ENCODE data around the gene RNU1-1. TPM values are rescaled to one million over a fixed set of nuclear protein-coding genes. Genes with fewer than 3 reads are reported as not detected.
"Not testable (repeated sequence)": the region's sequence is repeated elsewhere in the genome, so short reads cannot be mapped to it uniquely, and the experiment has no call there.

The RNU1-1 gene
- total RNA-seq, 4 donors from 2014 or later: under 0.01 TPM

DNA sequence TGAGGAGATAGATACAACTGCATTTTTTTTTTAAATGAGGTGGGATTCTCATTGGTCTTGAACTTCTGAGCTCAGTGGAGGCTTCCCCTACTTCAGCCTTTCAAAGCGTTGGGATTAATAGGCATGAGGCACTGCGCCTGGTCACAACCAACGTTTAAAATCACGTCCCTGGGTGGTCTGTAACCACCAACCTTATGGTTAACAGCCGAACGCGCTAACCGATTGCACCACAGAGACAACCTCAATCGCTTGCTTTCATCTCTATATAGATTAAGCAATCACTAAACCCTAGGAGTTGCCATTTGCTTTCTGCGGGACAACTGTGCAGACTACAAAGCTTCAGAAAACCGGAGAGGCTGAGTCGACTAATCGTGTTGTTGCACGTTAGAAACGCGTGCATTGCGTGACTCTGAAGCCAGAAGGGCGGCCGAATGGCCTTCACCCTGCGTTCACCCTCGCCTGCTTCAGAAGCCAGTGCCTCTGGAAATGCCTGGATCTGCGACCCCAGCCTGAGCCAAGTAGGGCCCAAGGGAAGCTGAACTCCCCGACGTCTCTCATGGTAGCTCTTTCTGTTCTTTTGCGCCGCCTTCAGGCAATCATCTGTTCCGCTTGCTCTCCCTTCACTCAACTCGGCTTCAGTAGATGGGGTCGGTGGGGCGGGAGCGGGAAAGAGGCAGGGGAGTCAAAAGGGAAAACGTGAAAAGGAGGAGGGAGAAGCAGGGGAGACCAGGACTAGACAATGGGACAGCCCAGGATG is 18.3 kb upstream of the RNU1-1 start:
- DNase-seq (ENCODE audit: low spot score): not testable (repeated sequence)

GRCh38 chr1:16528338-16528737 is 14.3 kb upstream of the RNU1-1 start:
- not testable (repeated sequence) for DNase-seq (ENCODE audit: low spot score); ATAC-seq (ENCODE audit: low FRiP score)

More for the DNA sequence above, 18.3 kb upstream of the RNU1-1 start:
- ATAC-seq (ENCODE audit: low FRiP score): not testable (repeated sequence)

DNA sequence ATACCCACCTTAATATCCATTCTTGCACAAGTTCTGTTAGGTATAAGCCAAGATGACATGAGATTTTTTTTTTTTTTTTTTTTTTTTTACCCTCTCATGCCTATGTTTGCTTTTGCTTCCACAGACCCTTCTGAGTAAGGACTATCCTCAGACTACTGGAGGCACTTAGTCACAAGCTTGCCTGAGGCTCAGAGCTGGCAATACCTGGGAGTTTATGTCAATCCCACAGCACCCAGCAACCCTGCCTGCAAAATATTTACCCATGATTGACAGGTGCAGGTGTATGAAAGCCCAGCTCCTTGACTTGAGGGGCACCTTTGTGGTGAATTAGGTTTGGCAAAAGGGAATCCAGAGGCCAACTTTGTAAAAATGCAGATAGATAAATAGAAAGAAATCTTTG is 11.7 kb upstream of the RNU1-1 start:
- ATAC-seq (ENCODE audit: low FRiP score); DNase-seq (ENCODE audit: low spot score): not testable (repeated sequence)

DNA sequence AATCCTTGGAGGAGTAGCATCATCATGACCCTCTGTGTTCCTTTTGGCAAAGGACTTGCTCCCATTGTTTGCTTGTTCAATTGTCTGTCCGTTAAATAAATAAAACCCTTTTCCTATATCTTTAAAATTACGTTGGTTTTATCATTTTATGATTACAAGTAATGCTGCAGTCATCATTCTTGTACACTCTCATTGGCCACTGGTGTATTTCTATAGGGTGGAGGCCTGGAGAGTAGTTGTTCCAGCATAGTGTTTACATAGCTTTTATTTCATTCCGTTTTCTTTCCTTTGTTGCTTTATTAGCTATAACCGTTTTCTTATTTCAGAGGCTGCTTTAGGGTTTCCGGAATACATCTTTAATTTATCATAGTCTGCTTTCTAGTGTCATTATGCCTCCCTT is 7.6 kb upstream of the RNU1-1 start:
- not testable (repeated sequence) for ATAC-seq (ENCODE audit: low FRiP score); DNase-seq (ENCODE audit: low spot score)

DNA sequence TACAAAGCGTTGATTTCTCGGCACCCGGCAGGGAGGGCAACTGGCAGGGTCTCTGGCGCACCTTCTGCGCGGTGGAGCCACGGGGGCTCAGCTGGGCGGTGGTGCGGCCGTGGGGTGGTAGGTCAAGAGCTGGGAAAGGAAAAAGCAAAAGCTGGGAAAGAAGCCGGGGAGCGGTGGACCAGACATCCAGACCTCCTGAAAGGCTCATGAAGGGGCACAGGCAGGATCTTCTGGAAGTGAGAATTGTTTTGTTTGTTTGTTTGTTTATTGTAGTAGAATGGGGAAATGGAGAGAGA is 7.2 kb upstream of the RNU1-1 start:
- ATAC-seq (ENCODE audit: low FRiP score) (no peak), DNase-seq (ENCODE audit: low spot score) (no peak)
- TF ChIP-seq, protein P1, sequence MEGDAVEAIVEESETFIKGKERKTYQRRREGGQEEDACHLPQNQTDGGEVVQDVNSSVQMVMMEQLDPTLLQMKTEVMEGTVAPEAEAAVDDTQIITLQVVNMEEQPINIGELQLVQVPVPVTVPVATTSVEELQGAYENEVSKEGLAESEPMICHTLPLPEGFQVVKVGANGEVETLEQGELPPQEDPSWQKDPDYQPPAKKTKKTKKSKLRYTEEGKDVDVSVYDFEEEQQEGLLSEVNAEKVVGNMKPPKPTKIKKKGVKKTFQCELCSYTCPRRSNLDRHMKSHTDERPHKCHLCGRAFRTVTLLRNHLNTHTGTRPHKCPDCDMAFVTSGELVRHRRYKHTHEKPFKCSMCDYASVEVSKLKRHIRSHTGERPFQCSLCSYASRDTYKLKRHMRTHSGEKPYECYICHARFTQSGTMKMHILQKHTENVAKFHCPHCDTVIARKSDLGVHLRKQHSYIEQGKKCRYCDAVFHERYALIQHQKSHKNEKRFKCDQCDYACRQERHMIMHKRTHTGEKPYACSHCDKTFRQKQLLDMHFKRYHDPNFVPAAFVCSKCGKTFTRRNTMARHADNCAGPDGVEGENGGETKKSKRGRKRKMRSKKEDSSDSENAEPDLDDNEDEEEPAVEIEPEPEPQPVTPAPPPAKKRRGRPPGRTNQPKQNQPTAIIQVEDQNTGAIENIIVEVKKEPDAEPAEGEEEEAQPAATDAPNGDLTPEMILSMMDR (IDR thresholded peaks at IDR 0.05): no peak

GRCh38 chr1:16520435-16521287 is 6.6 kb upstream of the RNU1-1 start:
- not testable (repeated sequence) for ATAC-seq (ENCODE audit: low FRiP score); DNase-seq (ENCODE audit: low spot score)

GRCh38 chr1:16519255-16519951 is 5.3 kb upstream of the RNU1-1 start:
- not testable (repeated sequence) for ATAC-seq (ENCODE audit: low FRiP score); DNase-seq (ENCODE audit: low spot score)

GRCh38 chr1:16518913-16519254 is 4.8 kb upstream of the RNU1-1 start:
- not testable (repeated sequence) for ATAC-seq (ENCODE audit: low FRiP score); DNase-seq (ENCODE audit: low spot score)

- DNase-seq (ENCODE audit: low spot score); ATAC-seq (ENCODE audit: low FRiP score): not testable (repeated sequence)
Measured at GRCh38 chr1:16516694-16517410, 2.8 kb upstream of the RNU1-1 start.

DNA sequence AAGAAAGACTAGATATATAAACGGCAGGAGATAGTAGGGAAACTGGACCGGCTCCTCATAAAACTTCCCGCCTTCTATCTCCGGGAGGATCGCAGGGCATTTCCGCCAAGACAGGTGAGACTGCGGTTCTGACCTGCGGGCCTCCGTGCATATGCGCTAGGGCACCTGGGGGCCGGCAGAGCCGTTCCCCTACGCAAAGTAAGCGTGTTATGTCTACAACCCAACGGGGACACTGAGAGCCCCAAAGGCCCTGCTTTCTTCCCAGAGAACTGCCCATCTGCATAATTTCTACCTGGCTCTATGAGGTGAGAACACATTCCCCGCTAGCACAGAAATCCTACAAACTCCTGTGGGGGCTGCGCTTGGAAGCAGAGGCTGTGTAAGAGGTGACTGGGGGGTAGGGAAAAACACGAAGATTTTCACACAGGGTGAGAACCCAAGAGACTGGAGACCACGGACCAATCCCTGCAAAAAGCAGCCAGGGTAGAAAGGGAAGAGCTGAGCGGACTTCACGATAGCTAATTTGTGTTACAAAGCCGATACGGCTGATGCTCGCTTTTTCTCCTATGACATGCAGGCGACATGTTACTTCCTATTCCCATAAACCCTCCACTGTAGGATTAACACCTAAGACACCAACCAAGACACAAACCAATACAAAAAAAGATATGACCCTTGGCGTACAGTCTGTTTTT is 526 bp downstream of the RNU1-1 start:
- ATAC-seq (ENCODE audit: low FRiP score): peak; percentile 100
- peak; percentile 26 for DNase-seq (ENCODE audit: low spot score)

- DNase-seq (ENCODE audit: low spot score); ATAC-seq (ENCODE audit: low FRiP score): not testable (repeated sequence)
Measured at GRCh38 chr1:16512624-16513411, 1.3 kb downstream of the RNU1-1 start.

GRCh38 chr1:16511926-16512325 is 2.2 kb downstream of the RNU1-1 start:
- DNase-seq (ENCODE audit: low spot score); ATAC-seq (ENCODE audit: low FRiP score): not testable (repeated sequence)

- not testable (repeated sequence) for DNase-seq (ENCODE audit: low spot score); ATAC-seq (ENCODE audit: low FRiP score)
Measured at GRCh38 chr1:16508861-16509445, 5.1 kb downstream of the RNU1-1 start.

DNA sequence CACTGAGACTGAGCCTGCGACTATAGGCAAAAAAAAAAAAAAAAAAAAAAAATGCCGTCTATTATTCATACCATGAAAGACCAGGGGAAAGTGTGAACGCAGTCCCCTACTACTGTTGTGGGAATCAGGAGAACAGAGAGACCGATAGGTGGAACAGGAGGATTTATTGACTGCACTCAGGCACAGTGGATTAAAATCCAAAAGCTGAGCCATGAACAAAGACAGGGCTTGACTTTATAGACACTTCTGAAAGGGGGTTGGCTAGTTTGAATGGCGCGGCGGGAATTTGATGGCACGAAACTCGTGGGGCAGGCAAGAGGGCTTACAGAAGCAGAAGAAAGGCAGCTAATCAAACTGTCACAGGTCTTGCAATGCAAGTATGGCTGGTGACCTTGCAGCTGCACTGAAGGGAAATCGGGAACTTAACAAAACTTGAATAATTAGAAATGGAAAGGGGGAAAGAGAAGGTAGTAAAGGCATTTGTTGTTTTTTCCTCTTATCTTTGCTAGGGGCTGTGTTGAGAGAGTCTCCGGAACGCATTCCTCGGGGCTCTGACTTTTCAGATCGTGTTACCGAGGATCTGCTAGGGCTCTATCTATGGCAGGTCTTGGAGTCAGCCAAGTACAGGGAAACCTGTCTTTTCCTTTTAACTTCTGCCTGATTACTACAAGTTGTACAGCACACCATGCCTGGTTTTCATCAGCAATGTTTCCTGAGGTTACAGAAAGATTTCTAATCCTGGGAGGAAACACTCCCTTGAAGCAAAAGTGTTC is 7.5 kb downstream of the RNU1-1 start:
- not testable (repeated sequence) for DNase-seq (ENCODE audit: low spot score)
- ATAC-seq (ENCODE audit: low FRiP score): peak; percentile 54

GRCh38 chr1:16505870-16506269 is 8.2 kb downstream of the RNU1-1 start:
- not testable (repeated sequence) for ATAC-seq (ENCODE audit: low FRiP score); DNase-seq (ENCODE audit: low spot score)

Data from omental fat pad (tissue), 4 donors.